GM21526 (cell line): ENCODE results near the gene ATP13A3.
"Not testable (repeated sequence)": the region's sequence is repeated elsewhere in the genome, so short reads cannot be mapped to it uniquely, and the experiment has no call there.

Source experiments
- ATAC-seq: cut with Tn5 transposase; IDR thresholded peaks from one replicate; pipeline ENCODE4 v1.9.1; 2021; ENCODE audit warnings: moderate library complexity; ENCODE audit not compliant: unreplicated experiment, low FRiP score

ATP13A3 gene

DNA sequence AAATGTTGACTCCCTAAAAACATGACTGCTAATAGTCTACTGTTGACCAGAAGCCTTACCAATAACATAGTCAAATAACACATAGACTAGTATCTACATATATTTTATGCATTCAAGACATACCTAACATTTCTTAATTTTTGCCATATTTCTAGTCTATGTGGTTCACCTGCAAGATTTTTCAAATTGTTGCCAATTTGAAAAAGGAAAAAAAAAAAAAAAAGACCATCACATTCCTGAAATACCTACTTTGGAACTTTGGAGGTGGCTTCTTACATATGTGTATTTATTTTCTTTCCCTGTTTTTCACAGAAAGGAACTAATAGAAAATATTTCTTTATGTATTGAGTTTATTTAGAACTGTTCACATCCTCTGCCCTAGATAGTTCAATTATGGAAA lies 13.4 kb upstream of the ATP13A3 start:
- no peak for ATAC-seq

DNA sequence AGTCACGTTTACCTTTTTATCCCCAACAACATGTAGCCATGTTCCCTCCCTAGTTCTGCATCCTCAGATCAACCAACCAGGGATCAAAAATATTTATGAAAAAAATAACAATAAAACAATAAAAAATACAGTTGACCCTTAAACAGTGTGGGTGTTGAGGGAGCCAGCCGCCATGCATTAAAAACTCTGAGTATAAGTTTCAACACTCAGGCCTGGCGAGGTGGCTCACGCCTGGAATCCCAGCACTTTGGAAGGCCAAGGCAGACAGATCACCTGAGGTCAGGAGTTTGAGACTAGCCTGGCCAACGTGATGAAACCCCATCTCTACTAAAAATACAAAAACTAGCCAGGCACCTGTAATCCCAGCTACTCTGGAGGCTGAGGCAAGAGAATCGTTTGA lies 12.7 kb upstream of the ATP13A3 start:
- not testable (repeated sequence) for ATAC-seq

DNA sequence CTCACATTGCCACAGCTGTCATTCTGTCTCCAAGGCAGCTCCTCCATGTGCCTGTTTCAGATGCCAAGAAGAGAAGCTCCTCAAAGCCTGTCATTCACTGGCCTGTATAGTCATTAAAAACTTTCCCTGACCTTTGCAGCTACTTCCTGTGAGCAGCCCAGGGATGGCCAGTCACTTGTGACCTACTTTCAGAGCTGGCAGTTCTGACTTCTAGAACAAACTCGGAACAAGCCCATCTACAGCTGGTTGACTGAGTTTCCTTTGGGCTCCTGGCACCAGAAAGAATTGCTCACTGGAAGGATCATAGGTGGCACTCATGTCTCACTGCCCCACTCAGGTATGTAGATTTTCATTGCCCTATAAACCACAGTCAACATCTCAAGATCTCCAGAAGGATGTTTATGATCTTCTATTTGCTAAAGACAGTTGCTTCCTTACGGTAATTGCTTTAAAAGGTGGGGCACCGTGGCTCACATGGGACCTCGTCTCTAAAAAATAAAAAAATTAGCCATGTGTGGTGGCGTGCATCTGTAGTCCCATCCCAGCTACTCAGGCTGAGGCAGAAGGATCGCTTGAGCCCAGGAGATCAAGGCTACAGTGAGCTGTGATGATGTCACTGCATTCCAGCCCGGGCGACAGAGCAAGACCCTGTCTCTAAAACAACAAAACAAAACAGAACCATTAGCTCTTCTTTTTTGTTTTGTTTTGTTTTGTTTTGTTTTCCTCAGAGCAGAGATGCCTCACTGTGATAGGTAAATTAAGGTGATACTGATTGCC lies 11.2 kb upstream of the ATP13A3 start:
- no peak for ATAC-seq

DNA sequence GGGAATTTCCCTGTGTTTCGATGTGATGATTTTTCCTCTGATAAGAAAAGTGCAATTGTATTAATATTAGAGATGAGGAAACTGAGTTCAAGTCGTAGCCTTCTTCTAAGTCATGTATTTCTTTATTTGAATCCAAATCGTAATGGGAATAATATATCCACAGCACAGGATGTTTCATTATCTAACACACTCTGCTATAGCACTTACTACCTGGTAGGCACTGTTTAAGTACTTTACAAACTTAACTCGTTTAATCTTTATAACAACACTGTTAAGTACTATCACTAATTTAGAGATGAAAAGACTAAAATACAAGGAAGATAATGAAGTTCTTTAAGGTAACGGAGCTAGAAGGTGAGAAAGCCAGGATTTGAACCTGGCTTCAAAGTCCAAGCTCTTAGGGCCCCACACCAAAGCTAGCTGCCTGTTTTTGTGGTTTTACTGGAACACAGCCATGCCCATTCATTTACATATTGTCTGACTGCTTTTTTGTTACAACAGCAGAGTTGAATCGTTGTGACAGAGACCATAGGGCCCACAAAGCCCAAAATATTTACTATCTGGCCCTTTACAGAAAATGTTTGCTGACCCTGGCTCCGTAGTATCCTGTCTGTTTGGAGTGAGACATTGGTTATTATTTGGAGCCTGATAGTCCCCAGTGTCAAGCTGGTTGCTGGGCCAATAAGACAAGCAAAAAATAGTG lies 9.6 kb upstream of the ATP13A3 start:
- ATAC-seq: no peak

DNA sequence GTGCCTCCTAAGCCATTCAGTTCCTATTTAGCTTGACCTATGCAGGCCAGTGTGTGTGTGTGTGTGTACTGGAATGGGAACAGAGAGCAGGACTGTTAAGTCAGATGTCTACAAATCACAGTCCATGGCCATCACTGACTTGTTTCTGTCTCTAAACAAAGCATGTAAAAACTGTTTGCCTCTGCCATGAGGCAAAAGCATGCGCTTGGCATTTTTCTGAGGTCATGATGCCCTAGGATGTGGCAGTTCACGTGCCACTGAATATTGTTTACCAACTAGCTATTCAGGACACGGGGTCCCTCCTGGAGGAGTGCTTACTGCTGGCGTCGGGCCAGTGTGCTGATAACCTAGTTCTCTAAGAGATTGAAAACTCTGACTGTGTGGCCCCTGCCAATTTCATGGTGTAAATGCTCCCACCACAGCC lies 8.2 kb upstream of the ATP13A3 start:
- no peak for ATAC-seq

DNA sequence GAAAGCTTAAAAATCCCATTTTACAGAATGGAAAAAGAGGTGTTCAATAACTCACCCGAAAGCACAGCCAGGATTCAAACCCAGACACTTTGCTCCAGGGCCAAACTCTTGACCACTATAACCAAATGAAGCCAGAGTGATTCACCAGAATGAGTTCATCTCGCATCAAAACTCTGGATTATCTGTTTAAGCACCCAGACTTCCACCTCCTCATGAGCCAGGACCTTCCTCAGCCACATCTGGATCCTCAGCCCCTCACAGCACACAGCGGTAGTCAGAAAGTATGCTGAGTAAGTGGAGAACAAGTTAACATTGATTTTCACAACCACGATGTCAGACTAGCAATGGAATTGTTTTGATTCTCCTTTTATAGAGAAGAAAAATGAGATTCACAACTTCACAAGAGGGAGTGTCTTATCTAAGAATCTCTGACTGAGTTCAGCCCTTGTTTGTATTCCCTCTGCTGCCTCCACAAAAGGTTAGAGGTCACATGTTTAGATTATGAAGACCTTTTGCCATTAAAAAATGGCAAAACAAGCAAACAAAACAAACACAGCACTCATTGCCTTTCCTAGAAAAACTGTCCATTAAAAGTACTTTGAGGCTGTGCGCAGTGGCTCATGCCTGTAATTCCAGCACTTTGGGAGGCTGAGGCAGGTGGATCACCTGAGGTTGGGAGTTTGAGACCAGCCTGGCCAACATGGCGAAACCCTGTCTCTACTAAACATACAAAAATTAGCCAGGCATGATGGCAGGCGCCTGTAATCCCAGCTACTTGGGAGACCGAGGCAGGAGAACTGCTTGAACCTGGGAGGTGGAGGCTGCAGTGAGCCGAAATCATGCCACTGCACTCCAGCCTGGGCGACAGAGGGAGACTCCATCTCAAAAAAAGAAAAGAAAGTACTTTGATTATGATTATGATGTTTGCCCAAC lies 7.5 kb upstream of the ATP13A3 start:
- ATAC-seq: not testable (repeated sequence)

DNA sequence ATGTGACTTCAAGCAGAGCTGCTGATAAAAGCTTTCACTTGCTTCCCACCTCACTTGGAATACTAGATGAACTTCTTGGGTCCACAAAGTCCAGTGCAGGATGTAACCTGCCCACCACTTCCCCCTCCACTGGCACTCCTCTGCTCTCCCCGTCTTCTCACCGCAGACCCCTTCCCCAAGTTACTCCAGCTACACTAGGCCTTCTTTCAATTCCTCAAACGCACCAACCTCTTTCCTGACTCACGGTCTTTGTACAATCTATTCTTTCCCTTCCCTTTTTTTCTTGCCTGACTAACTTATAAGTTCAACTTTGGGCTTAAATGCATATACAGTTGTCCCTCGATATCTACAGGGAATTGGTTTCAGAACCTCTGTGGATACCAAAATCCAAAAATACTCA lies 5.2 kb upstream of the ATP13A3 start:
- no peak for ATAC-seq

DNA sequence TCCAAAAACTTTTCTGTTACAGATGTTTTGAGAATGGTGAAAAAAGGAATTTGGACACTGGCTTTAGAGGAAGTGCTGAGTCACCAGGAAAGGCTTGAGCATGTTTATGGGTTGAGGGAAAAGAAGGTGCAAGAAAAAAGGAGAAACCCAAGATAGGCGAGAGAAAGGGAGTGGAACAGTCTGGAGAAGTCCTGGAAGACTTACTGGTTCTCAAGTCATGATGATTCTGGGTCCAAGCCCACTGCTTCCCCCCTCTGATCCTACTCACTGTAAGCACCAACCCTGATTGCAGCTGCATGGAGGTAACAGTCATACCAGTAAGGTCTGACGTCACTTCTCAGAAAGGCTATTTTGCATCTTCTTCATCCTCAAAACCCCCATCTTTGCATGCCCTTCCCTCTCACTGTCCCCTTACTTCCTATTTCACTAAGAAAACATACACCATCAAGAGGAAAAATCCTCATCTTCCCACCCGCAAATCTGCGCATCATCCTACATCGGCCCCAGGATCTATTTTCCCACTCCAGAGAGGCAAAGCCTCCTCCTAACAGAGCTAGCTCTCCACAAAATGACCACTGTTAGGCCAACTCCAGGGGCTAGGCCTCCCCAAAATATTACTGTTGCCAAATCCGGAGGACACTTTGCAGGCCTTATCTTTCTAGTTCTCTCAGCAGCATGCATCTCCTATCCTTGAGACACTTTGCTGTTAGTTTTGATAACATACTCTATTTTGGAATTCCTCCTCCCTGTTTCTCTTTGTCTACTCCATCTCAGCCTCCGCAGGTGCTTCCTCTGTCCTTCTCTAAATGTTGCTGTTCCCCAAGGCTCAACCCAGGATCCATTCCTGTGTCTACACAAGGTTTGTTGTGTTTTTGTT lies 3.2 kb upstream of the ATP13A3 start:
- ATAC-seq: peak; percentile 46

DNA sequence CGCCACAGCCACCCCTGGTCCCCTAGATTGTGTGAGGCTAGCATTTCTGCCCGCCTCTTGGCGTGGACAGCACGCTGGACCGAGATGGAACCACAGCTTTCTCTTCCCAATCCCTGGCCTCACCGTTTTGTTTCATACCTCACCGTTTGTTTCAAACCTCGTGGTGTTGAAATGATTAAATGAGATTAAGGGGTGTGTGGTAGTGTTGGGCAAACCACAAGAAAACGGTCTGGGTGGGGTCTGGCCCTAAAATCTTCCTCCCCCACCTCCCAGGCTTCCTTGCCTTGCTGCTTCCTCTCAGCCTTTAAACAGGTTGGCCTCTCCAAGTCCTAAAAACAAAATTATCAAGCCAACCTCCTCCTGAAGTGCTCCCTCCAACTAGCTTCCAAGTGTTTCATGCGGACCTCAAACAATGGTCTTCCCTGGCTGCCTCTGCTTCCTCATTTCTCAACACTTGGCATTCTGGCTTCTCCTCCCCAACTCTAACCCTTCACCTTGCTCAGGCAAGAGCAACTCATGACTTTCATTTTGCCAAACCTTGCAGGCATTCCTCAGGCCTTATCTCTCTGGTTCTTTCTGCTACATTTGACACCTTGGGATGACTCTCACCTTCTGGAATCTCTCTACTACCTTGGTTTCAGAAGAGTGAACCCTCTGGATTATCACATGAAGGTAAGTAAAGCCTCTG lies 1.4 kb upstream of the ATP13A3 start:
- no peak for ATAC-seq

DNA sequence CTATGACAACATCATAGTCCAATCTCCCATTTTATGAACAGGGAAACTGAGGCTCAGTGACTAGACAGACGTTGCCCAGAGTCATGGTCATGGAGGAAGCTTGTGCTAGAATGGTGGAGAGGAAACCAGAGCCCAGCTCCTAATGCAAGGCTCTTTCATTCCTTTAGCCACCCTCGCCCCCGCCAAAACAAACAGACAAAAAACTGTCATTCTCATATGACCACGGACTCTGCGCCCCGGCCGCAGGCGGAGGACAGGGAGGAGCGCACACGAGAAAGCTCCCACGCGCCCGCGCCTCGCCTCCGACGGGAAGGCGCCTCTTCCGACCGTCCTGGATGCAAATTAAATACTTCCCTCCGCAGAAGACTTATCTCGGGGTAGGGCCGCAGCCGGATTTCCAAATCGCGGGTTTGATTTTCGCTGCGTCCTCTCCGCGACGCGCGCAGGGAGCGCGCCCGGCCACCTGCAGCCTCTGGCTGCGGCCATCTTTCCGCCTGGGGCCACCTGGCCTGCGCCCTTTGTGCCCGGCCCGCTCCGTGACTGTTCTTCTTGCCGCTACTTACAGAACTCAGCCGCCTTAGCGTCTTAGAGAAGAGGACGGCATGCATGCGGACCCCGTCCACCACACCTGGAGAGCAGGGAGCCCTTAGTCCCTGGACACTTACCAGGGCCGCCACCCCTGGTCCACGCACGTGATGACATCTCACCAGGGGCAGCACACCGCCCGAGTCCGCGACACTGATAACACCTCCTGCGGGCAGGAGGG lies 670 bp upstream of the ATP13A3 start:
- ATAC-seq: peak; percentile 25

DNA sequence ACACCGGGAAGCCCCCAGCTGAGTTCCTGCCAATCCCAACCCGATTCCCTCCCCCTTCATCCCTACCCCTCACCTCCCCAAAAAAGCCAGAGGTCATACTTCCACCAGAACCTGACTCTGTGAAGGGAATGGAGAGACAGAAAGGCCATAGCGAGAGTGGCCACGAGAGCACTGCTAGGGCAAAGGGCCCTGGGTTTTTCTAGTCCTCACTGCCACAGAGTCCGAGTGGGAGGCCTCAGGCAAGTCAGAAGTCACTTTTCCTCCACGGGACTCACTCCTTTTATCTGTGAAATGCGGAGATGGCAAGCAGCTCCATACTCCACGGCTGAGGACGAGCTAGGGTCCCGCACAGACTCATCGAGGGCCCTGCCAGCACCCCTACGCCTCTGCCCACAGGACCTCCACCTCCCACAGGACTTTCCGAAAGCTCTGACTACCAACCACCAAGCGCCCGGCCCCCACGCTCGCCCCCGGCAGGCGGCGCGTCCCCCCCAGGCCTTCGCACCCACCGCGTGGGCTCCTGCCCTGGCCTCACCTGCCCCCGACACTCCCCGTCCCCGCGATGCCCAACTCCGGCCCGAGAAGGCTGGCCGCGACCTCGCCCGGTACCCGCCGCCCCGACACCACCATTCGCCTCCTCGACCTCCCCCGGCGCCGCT lies 792 bp downstream of the ATP13A3 start:
- ATAC-seq: peak; percentile 15

DNA sequence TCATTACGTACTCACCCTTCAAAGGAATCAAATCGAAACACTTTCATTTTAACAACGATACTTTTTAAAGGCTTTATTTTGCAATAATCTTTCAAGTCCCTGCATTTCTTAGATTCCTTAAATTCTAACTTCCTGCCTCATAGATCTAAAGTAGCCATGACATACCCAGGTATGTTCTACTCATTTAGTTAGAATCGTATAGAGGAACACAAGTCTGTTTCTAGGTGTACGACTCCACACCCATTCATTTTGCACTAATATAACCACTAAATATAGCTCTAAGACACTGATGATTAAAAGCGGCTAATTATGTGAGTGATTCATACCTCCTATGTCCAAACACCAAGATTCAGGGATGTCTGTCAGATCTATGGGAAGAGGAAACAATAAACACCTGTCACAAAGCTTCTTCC lies 1.3 kb downstream of the ATP13A3 start:
- ATAC-seq: no peak

DNA sequence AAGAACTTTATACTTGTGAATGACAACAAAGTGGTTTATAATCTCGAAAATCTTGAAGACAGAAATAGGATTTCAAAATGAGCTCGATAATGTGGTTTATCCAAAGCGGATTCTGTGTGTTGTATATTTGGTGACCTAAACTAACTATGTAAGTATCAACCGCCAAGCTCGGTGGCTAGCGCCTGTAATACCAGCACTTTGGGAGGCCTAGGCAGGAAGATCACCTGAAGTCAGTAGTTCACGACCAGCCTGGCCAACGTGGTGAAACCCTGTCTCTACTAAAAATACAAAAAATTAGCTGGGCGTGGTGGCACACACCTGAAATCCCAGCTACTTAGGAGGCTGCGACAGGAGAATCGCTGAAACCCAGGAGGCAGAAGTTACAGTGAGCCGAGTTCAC lies 2.2 kb downstream of the ATP13A3 start:
- ATAC-seq: no peak

DNA sequence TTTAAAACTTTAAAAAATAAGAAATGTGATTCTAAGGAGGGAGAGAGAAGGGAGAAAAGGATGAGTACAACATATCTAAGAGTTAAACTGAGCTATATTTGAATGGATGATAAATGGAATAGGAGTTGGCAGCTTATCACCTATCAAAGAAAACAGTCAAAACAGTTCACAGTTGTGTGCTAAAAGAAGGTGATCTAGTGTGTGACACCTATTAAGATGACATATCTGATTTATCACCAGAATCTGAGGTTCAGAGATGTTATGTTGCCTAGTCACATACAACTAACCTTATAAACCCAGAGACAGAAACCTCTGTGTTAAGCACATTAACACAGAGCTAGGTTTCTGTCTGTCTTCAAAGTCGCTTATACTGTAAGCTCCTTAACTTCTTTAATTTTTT lies 3.0 kb downstream of the ATP13A3 start:
- no peak for ATAC-seq

DNA sequence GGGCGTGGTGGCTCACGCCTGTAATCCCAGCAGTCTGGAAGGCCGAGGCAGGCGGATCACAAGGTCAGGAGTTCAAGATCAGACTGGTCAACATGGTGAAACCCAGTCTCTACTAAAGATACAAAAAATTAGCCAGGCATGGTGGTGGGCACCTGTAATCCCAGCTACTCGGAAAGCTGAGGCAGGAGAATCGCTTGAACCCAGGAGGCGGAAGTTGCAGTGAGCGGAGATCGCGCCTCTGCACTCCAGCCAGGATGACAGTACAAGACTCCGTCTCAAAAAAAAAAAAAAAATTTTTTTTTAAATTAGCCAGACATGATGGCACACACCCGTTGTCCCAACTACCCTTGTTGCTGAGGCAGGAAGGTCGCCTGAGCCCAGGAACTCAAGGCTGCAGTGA lies 4.0 kb downstream of the ATP13A3 start:
- ATAC-seq: not testable (repeated sequence)

DNA sequence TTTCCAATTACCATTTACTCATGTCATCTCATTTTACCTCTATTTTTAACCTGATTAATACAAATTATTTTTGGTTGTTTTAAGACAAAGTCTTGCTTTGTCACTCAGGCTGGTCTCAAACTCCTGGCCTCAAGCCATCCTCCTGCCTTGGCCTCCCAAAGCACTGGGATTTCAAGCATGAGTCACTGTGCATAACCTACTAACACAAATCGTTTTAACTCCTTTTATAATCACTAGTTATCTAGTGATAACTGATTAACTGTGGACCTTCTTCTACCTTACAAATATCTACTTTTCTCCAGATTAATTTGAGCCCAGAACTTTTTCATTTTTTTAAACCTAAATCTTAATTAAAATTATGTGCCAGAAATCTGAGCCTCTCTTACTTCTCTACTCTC lies 4.6 kb downstream of the ATP13A3 start:
- ATAC-seq: no peak

DNA sequence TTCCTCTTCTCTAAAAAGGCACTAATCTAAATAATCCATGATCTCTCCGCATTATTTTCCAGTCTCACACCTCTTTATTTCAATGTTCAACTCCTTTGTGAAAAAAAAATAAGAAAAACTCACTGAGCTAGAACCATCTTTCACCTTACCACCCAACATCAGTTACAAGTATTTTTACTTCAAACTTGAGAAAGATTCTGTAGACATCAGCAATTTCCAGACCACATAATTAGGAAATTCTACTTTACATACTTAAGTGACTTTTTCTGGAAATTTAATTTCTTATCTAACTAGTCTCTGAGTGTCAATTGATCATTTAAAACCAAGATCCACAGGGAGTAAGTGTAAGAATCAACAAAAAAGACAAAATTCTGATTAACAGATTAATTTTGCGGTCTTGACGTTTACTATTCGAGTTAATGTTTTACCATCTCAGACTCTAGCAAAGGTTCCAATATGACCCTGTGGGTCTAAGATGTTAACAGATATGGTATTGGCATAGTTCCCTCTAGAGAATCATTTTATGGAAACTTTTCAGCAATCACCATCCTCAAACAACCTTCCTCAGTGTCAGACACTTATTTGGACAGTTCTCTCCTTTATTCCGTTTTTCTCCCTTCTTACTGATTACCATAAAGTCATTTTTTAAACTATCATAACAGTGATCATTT lies 5.1 kb downstream of the ATP13A3 start:
- no peak for ATAC-seq

DNA sequence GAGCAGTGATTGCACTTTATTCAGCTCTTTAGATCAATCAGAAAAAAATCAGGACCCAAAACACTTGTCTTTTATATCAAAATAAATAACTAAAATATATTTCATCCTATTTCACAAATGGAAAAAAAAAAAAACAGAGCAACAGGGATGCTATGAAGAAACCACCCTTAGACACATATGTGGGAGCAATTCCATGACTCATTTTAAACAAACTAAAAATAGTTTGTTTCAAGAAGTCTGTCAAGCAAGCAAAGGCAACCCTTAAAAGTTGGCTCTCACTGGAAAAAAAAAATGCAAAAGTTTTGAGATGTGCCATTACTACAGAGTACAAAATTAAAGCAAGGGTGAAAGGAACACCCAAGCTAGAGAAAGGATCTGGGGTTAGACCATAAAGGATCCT lies 5.7 kb downstream of the ATP13A3 start:
- no peak for ATAC-seq
